ENCODE results near the gene SOX9.
"Not testable (repeated sequence)": the region's sequence is repeated elsewhere in the genome, so short reads cannot be mapped to it uniquely, and the experiment has no call there.

Gene SOX9

GRCh38 chr17:72134608-72135394, 14.0 kb downstream of the SOX9 start:
- DNase-seq (ENCODE audit: low spot score), result no peak
- no peak for TF ChIP-seq CTCF (IDR thresholded peaks at IDR 0.05; ENCODE audit: extremely low read depth, missing control alignments)

GRCh38 chr17:72135546-72136325, 14.9 kb downstream of the SOX9 start:
- TF ChIP-seq CTCF (IDR thresholded peaks at IDR 0.05; ENCODE audit: extremely low read depth, missing control alignments), result no peak
- no peak for DNase-seq (ENCODE audit: low spot score)

- no peak for DNase-seq (ENCODE audit: low spot score)
These were observed 15.9 kb downstream of the SOX9 start for GRCh38 chr17:72136692-72137091.

GRCh38 chr17:72137161-72137560, 16.3 kb downstream of the SOX9 start:
- no peak for DNase-seq (ENCODE audit: low spot score)
- TF ChIP-seq CTCF (IDR thresholded peaks at IDR 0.05; ENCODE audit: extremely low read depth, missing control alignments), result no peak

More at GRCh38 chr17:72136692-72137091, 15.9 kb downstream of the SOX9 start:
- no peak for TF ChIP-seq CTCF (IDR thresholded peaks at IDR 0.05; ENCODE audit: extremely low read depth, missing control alignments)

- no peak for DNase-seq (ENCODE audit: low spot score)
- no peak for TF ChIP-seq CTCF (IDR thresholded peaks at IDR 0.05; ENCODE audit: extremely low read depth, missing control alignments)
These were observed 18.4 kb downstream of the SOX9 start for GRCh38 chr17:72139212-72139611.

- no peak for TF ChIP-seq CTCF (IDR thresholded peaks at IDR 0.05; ENCODE audit: extremely low read depth, missing control alignments)
- no peak for DNase-seq (ENCODE audit: low spot score)
These were observed 20.5 kb downstream of the SOX9 start for GRCh38 chr17:72141336-72141735.

- DNase-seq (ENCODE audit: low spot score), result not testable (repeated sequence)
These were observed 21.3 kb downstream of the SOX9 start for GRCh38 chr17:72142097-72142496.

Data from GM20000 (cell line).